Thoracic aorta (tissue), 2 donors: ENCODE results near the gene CFAP100. TPM values are rescaled to one million over a fixed set of nuclear protein-coding genes. Genes with fewer than 3 reads are reported as not detected.

Experiments used
- ATAC-seq: fragments of 150-250 bp; one replicate; pipeline ENCODE4 v1.8.0; 2017; ENCODE audit warnings: low read depth; ENCODE audit not compliant: insufficient number of reproducible peaks, low FRiP score
- DNase-seq: peaks from one replicate; pipeline ENCODE4 v3.0.0-alpha.2; 2020; ENCODE audit warnings: low spot score
- H3K27ac ChIP-seq, 2 donors: fragments of 200-600 bp; sonication (generic); 1 replicate in 1 of 2; 2 replicates in 1 of 2; pipeline ENCODE4 v1.5.1; 2016; ENCODE audit warnings: mild to moderate bottlenecking in 2 of 2, moderate library complexity in 2 of 2
- H3K27me3 ChIP-seq: fragments of 200-600 bp; sonication (generic); replicated peaks from 2 replicates; pipeline ENCODE4 v1.6.0; 2016; ENCODE audit warnings: mild to moderate bottlenecking; ENCODE audit not compliant: insufficient read depth
- H3K36me3 ChIP-seq: fragments of 200-600 bp; sonication (generic); one replicate; pipeline ENCODE4 v1.5.1; 2016
- H3K4me1 ChIP-seq, 2 donors: fragments of 200-600 bp; sonication (generic); 1 replicate in 1 of 2; 2 replicates in 1 of 2; pipeline versions ENCODE4 v1.5.1 to v1.6.0; 2016; ENCODE audit warnings: low read depth in 2 of 2, mild to moderate bottlenecking in 1 of 2; ENCODE audit not compliant: control insufficient read depth in 1 of 2
- H3K4me3 ChIP-seq: fragments of 200-600 bp; sonication (generic); 2 replicates; pipeline ENCODE4 v1.5.1; 2016; ENCODE audit warnings: mild to moderate bottlenecking
- H3K9me3 ChIP-seq: fragments of 200-600 bp; sonication (generic); 2 replicates; pipeline ENCODE4 v1.5.1; 2016
- total RNA-seq, 2 donors: library from RNA; depleted of rRNA; stranded (reverse); fragments of >200 nt; gene quantifications; one replicate each; pipeline versions ENCODE4 v1.1.0 to v1.2.3, GENCODE V29; 2016
- TF ChIP-seq, protein P1 (sequence below): fragments of 200-600 bp; sonication (generic); IDR thresholded peaks from one replicate; pipeline ENCODE4 v1.5.1; 2019; ENCODE audit warnings: antibody characterized with exemption

The CFAP100 gene
- total RNA-seq, 2 donors from 2014 or later = not detected

DNA sequence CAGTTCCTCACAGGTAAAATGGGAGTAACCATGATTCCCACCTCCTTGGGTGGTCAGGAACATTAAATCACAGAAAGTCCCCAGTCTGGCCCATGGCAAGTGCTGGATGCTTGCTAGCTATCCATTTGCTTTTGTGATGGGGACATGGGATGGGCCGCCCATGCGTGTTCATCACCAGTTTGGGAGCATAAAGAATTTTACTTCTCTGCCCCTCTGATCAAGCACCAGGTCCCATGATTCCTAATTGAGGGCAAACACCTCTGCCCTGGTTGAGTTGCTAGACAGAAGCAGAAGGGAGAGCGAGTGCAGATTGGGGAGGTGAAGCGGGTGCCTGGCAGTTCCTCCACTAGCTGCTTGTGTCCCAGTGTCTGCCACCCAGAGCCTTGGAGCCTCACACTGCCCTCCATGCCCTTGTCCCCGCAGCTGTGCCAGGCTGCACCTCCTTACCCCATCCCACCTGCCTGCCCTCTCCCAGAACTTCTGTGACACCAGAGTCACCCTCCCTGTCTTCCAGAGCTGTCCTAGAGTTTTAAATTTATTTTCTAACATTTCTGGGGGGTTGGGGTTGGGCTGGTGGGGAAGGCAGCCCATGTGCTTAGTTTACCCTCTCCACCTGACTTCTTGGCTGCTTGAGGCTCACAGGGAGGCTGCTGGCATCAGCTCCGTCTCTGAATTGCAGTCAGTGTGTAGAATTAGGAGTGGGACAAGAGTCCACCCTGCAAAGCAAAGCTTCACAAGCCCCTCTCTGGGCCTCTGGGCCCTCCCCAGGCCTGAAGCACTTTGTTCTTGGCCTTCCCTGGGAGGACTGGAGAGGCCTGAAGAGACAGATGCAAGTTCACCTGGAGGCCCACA is 18.4 kb downstream of the CFAP100 start:
- ATAC-seq (no peak), DNase-seq (no peak)
- Histone ChIP-seq H3K4me1 (no peaks in the 10 kb centered on the region), H3K36me3 (no peaks in the 10 kb centered on the region), H3K9me3 (no peaks in the 10 kb centered on the region), H3K27ac (no peak overlapping the region), H3K4me3 (no peak overlapping the region), H3K27me3 (no peaks in the 10 kb centered on the region)
- TF ChIP-seq, protein P1, sequence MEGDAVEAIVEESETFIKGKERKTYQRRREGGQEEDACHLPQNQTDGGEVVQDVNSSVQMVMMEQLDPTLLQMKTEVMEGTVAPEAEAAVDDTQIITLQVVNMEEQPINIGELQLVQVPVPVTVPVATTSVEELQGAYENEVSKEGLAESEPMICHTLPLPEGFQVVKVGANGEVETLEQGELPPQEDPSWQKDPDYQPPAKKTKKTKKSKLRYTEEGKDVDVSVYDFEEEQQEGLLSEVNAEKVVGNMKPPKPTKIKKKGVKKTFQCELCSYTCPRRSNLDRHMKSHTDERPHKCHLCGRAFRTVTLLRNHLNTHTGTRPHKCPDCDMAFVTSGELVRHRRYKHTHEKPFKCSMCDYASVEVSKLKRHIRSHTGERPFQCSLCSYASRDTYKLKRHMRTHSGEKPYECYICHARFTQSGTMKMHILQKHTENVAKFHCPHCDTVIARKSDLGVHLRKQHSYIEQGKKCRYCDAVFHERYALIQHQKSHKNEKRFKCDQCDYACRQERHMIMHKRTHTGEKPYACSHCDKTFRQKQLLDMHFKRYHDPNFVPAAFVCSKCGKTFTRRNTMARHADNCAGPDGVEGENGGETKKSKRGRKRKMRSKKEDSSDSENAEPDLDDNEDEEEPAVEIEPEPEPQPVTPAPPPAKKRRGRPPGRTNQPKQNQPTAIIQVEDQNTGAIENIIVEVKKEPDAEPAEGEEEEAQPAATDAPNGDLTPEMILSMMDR = no peak

DNA sequence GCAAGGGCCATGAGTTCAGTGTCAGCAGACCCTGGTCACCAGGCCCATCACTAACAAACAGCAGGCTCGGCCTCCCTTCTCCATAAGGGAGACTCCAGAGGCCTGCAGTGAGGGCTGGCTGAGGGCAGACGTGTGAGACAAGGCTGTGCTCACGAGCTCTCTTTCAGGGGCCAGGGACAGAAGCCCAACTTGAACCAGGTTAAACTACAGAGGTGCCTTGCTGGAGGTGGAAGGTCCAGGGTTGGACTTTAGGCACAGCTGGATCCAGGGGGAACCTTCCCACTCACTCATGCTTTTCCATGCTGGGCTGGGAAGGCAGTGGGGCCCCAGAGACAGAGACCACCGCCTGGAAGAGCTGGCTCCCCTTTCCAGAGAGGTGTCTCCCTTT is 19.0 kb downstream of the CFAP100 start:
- Histone ChIP-seq H3K27me3 (no peaks in the 10 kb centered on the region), H3K36me3 (no peaks in the 10 kb centered on the region), H3K9me3 (no peaks in the 10 kb centered on the region), H3K4me1 (no peaks in the 10 kb centered on the region), H3K27ac (no peak overlapping the region), H3K4me3 (no peak overlapping the region)
- DNase-seq (no peak), ATAC-seq (no peak)
- TF ChIP-seq, protein P1 = no peak

DNA sequence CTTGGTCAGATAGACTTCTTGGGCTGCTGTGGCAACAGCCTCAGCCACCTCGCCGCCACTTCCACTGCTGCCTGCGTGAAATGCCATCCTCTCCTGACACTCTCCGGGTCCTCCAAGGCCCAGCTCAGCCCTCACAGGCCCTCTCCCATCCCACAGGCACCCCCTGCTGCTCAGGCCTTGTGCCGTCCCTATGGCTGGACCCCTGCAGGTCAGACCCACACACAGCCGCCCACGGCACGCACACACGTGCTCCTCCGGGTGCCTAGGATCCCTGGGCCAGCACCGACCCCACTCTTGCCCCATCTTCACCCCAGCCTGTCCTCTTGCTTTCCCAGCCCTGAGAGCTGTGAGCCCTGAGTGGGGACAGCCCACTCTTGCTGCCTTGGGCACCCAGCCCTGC is 19.7 kb downstream of the CFAP100 start:
- H3K36me3 ChIP-seq = no peaks in the 10 kb centered on the region
- H3K27ac ChIP-seq = no peak overlapping the region
- TF ChIP-seq, protein P1 = no peak
- H3K27me3 ChIP-seq = no peaks in the 10 kb centered on the region
- H3K4me1 ChIP-seq = no peaks in the 10 kb centered on the region
- DNase-seq (no peak), ATAC-seq (no peak)
- H3K4me3 ChIP-seq = no peak overlapping the region
- H3K9me3 ChIP-seq = no peaks in the 10 kb centered on the region

DNA sequence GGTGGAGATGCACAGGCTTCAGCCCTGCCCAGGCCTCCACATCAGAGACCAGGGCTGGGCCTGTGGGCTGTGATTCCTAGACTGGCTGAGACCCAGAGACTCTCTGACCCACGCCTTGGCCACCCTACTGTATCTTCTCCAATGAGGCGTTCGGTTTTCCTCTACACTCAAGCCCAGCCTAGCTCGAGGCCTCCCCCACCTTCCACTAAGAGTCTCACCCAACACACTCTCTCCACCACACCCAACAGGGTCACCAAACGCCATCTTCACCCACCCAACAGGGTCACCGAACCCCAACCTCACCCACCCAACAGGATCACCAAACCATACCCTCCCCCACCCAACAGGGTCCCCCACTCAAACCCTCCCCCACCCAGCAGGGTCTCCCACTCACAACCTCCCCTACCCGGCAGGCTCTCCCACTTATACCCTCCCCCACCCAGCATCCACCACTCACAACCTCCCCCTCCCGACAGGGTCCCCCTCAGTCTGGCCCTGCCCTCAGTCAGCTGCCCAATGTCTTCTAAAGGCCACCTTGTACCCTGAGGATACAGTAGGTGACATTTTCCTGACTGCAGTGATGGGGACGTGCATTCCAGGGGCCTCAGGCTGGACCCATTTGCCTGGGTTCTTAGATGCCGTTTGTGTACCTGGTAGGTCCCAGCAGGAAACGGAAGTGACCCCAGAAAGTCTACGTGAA is 20.4 kb downstream of the CFAP100 start:
- Histone ChIP-seq H3K4me1 (no peaks in the 10 kb centered on the region), H3K4me3 (no peak overlapping the region), H3K9me3 (no peaks in the 10 kb centered on the region), H3K27ac (no peak overlapping the region), H3K36me3 (no peaks in the 10 kb centered on the region), H3K27me3 (no peaks in the 10 kb centered on the region)
- no peak for ATAC-seq
- TF ChIP-seq, protein P1 = no peak
- DNase-seq = no peak
